GM21515 (cell line): ENCODE results near the gene CD33.
"Not testable (repeated sequence)": the region's sequence is repeated elsewhere in the genome, so short reads cannot be mapped to it uniquely, and the experiment has no call there.

Source experiments
- ATAC-seq: cut with Tn5 transposase; IDR thresholded peaks from one replicate; pipeline ENCODE4 v1.9.1; 2021; ENCODE audit not compliant: unreplicated experiment

The CD33 gene

GRCh38 chr19:51210191-51210784 is 14.6 kb upstream of the CD33 start:
- ATAC-seq: no peak

DNA sequence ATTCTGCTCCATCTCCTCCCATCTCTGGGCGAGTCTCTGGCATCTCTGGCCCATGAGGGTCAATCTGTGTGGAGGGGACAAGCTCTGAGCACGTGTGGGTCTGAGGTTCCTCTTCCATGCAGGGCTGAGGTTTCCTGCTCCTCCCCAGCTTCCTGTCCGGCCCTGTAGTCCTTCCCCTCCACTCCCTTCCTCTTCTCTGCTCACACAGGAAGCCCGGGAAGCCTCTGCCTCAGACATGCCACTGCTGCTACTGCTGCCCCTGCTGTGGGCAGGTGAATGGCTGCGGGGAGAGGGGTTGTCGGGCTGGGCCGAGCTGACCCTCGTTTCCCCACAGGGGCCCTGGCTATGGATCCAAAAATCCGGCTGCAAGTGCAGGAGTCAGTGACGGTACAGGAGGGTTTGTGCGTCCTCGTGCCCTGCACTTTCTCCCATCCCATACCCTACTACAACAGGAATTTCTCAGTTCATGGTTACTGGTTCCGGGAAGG is 14.0 kb upstream of the CD33 start:
- ATAC-seq: not testable (repeated sequence)

DNA sequence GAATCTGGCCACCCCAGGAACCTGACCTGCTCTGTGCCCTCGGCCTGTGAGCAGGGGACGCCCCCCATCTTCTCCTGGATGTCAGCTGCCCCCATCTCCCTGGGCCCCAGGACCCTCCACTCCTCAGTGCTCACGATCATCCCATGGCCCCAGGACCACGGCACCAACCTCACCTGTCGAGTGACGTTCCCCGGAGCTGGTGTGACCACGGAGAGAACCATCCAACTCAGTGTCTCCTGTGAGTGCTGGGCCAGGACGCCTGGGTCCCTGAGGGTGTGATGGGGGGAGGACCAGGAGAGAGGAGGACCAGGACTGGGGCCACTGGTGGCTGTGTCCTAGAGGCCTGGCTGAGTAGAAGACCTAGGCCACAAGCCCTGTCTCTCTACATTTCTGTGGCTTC is 13.0 kb upstream of the CD33 start:
- ATAC-seq: no peak

- ATAC-seq: no peak
Observed at GRCh38 chr19:51219307-51219706, 5.6 kb upstream of the CD33 start.

- no peak for ATAC-seq
Observed at GRCh38 chr19:51219971-51220370, 4.9 kb upstream of the CD33 start.

- ATAC-seq: no peak
Observed at GRCh38 chr19:51220996-51221395, 3.9 kb upstream of the CD33 start.

- ATAC-seq: no peak
Observed at GRCh38 chr19:51224163-51224641, 678 bp upstream of the CD33 start.

DNA sequence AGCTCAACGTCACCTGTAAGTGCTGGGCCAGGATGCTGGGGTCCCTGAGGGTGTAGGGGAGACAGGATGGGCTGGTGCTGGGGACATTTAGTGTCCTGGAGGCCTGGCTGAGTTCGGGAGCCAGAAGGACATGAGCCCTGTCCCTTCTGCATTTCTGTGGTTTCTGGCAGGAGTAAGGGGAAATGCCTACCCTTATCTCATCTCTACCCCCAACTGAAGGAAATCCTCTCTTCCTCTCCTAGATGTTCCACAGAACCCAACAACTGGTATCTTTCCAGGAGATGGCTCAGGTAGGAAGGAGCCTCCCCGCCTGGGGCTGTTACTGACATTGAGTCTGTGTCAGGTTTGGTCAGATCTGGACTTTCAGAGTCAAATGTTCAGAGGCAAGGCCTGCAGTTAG is 1.2 kb downstream of the CD33 start:
- ATAC-seq: no peak

DNA sequence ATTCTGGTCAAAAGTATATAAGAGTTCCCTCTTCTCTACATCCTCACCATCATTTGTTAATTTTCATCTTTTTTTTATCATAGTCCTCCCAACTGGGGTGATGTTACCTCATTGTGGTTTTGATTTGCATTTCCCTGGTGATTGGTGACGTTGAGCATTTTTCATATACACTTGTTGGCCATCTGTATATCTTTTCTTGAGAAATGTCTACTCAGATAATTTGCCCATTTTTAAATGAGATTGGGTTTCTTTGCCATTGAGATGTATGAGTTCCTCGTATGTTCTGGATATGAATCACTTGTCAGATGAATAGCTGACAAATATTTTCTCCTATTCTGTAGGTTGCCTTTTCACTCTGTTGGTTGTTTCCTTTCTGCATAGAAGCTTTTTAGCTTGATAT is 2.4 kb downstream of the CD33 start:
- no peak for ATAC-seq

- no peak for ATAC-seq
Observed at GRCh38 chr19:51227966-51228365, 3.1 kb downstream of the CD33 start.

GRCh38 chr19:51240866-51241265 is 16.0 kb downstream of the CD33 start:
- ATAC-seq: no peak

- no peak for ATAC-seq
Observed at GRCh38 chr19:51242881-51243630, 18.2 kb downstream of the CD33 start.

GRCh38 chr19:51246164-51246552 is 21.3 kb downstream of the CD33 start:
- ATAC-seq: no peak

DNA sequence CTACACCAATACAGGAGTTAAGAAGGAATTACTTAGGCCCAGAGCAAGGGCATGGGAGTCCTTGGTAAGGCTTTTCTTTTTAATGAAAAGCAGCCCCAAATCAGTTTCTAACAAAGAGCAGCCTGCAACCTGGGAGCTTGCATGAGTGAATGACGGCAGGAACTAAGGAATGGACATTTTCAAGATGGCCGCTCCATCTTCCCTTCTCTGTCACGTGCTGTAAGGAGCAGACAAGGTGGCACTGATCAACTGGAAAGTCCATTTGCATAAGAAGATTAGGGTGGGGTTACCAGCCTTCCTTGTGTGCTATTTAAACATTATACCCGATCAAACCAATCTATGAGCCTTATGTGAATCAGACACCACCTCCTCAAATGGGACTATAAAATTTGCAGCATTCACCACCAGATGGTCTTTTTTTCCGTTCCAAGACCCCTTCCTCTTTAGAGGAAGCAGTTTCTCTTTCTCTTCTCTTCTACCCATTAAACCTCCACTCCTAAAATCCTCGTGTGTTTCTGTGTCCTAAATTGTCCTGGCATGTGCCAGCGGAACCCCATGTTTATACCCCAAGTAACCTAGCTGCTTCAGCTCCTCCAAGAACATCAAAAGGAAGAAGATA is 23.2 kb downstream of the CD33 start:
- no peak for ATAC-seq

DNA sequence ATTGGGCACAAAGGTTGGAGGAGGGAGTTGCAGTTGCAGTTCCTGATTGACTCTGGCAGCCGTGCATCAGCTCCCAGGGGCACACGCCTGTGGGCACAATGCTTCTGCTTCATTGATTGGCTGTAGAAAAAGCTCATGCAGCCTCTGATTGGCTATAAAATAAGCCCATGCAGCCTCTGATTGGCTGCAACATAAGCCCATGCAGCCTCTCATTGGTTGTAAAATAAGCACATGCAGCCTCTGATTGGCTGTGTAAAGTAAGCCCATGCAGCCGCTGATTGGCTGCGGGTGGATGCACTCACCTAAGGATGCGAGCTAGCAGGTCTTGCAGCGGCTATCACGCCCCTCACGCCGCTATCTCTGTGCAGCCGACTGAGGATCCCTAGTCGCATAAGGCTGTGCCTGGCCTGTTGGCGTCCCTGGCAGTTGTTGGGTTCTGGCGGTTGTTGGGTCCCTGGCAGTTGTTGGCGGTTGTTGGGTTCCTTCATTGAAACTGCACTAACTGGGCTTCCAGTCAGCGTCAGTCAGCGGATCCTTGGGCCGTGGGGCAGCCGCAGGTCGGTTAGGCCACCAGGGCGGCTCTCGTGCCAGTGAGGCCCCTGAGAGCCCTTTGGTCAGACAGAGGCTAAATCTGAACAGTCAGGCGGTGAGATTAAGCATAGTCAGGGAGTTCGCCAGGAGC is 26.0 kb downstream of the CD33 start, which contains the start of gene SIGLECL1:
TSS of gene SIGLECL1 (plus strand) at position 295 of the 682 bp plus-strand sequence. CDS start 12,993 bp downstream, outside the sequence.
- ATAC-seq: no peak

- ATAC-seq: no peak
Observed at GRCh38 chr19:51251468-51251820, 26.6 kb downstream of the CD33 start.

DNA sequence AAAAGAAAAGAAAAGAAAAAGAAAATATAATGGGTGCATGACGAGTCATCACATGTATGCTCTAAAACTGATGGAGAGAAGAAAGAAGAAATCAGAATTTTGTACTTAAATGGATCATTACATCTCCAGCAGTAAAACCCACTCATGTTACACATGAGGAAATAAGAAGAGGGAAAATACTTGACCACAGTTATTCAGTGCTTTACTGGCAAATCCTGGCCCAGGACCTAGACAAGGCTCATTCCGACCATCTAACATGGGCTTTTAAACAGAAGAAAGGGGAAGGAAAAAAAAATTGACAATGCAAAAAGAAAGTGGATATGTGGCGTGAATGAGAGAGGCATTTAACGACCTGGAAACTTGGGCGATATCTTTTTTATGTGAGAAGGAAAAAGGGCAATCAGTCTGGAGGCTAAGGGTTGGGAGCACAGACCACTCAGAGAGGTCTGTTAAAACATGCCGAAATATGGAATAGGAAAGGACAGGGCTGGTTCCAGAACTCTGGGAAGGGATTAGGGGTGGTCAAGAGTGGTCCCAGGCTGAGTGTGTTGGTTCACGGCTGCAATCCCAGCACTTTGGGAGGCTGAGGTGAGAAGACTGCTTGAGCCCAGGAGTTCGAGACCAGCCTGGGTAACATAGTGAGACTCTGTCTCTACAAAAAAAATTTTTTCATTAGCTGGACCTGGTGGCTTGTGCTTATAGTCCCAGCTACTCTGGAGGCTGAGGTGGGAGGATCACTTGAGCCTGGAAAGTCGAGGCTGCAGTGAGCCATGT is 27.6 kb downstream of the CD33 start:
- no peak for ATAC-seq

- ATAC-seq: no peak
Observed at GRCh38 chr19:51253088-51253806, 28.4 kb downstream of the CD33 start.

GRCh38 chr19:51256155-51256625 is 31.3 kb downstream of the CD33 start:
- no peak for ATAC-seq

GRCh38 chr19:51257471-51257870 is 32.6 kb downstream of the CD33 start:
- ATAC-seq: no peak
